ENCODE measurements around the gene IFITM2. TPM values are rescaled to one million over a fixed set of nuclear protein-coding genes. Genes with fewer than 3 reads are reported as not detected.

IFITM2 gene
- total and polyA plus RNA-seq, 4 donors, result 75.7 to 4,189 (median 860) TPM

- no peak overlapping the region for H3K9ac ChIP-seq (ENCODE audit: insufficient read depth in 1 of 2, low read length in 2 of 2)
- H3K36me3 ChIP-seq (ENCODE audit: control insufficient read depth in 4 of 4, insufficient read depth in 4 of 4, low read length in 4 of 4), result no peaks in the 10 kb centered on the region
- H3K4me3 ChIP-seq, result no peak overlapping the region
- no peaks in the 10 kb centered on the region for H3K27me3 ChIP-seq (ENCODE audit: control insufficient read depth in 3 of 3, insufficient read depth in 3 of 3, low read length in 2 of 3)
- 94 to 99% methylated on average over 2 of the region's 2 CpGs for WGBS, 2 donors
- TF ChIP-seq, protein P1, sequence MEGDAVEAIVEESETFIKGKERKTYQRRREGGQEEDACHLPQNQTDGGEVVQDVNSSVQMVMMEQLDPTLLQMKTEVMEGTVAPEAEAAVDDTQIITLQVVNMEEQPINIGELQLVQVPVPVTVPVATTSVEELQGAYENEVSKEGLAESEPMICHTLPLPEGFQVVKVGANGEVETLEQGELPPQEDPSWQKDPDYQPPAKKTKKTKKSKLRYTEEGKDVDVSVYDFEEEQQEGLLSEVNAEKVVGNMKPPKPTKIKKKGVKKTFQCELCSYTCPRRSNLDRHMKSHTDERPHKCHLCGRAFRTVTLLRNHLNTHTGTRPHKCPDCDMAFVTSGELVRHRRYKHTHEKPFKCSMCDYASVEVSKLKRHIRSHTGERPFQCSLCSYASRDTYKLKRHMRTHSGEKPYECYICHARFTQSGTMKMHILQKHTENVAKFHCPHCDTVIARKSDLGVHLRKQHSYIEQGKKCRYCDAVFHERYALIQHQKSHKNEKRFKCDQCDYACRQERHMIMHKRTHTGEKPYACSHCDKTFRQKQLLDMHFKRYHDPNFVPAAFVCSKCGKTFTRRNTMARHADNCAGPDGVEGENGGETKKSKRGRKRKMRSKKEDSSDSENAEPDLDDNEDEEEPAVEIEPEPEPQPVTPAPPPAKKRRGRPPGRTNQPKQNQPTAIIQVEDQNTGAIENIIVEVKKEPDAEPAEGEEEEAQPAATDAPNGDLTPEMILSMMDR (IDR thresholded peaks at IDR 0.05; ENCODE audit: control extremely low read depth, extremely low read depth), result no peak
- H3K4me1 ChIP-seq (ENCODE audit: control insufficient read depth in 5 of 5, insufficient read depth in 5 of 5, low read length in 5 of 5), result peaks cover 0 to 39% (median 16%) of the 10 kb centered on the region in 5 donors
- DNase-seq (no peak), ATAC-seq (ENCODE audit: insufficient read depth, low FRiP score) (no peak)
- peaks cover 0 to 3% (median 0%) of the 10 kb centered on the region in 4 donors for H3K9me3 ChIP-seq (ENCODE audit: control insufficient read depth in 4 of 4, insufficient read depth in 3 of 4, low read length in 3 of 4)
- H3K27ac ChIP-seq (ENCODE audit: low read depth in 1 of 2, low read length in 1 of 2), result no peak overlapping the region
These were observed 22.3 kb downstream of the IFITM2 start for GRCh38 chr11:329886-330253.

DNA sequence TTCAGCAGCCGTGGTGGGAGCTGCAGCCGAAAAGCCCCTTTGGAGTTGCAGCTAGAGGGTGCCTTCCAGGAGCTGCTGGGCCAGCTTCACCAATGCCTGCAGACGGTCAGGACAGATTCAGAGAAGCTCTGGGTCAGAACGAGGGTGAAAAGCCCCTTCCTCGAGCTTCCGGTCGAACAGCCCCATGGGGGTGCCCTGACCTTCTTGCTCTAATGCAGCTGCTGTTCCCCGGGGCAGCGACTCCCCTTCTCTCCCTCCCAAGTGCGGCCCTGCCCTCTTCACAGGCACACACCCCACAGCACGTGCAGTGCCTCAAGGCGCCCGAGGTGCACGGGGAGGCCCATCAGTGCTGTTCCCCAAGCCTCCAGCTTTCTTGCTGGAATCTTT is 22.7 kb downstream of the IFITM2 start:
- Histone ChIP-seq H3K36me3 (ENCODE audit: control insufficient read depth in 4 of 4, insufficient read depth in 4 of 4, low read length in 4 of 4) (no peaks in the 10 kb centered on the region), H3K27me3 (ENCODE audit: control insufficient read depth in 3 of 3, insufficient read depth in 3 of 3, low read length in 2 of 3) (no peaks in the 10 kb centered on the region), H3K9me3 (ENCODE audit: control insufficient read depth in 4 of 4, insufficient read depth in 3 of 4, low read length in 3 of 4) (peaks cover 0 to 3% (median 0%) of the 10 kb centered on the region in 4 donors), H3K4me3 (no peak overlapping the region), H3K9ac (ENCODE audit: insufficient read depth in 1 of 2, low read length in 2 of 2) (no peak overlapping the region), H3K4me1 (ENCODE audit: control insufficient read depth in 5 of 5, insufficient read depth in 5 of 5, low read length in 5 of 5) (peaks cover 0 to 38% (median 16%) of the 10 kb centered on the region in 5 donors), H3K27ac (ENCODE audit: low read depth in 1 of 2, low read length in 1 of 2) (no peak overlapping the region)
- ATAC-seq (ENCODE audit: insufficient read depth, low FRiP score) (no peak), DNase-seq (no peak)
- TF ChIP-seq, protein P1 (IDR thresholded peaks at IDR 0.05; ENCODE audit: control extremely low read depth, extremely low read depth), result no peak
- WGBS, 2 donors, result 87 to 89% methylated on average over 14 of the region's 14 CpGs

- no peak for DNase-seq
- H3K9ac ChIP-seq (ENCODE audit: insufficient read depth in 1 of 2, low read length in 2 of 2), result no peak overlapping the region
- H3K36me3 ChIP-seq (ENCODE audit: control insufficient read depth in 4 of 4, insufficient read depth in 4 of 4, low read length in 4 of 4), result no peaks in the 10 kb centered on the region
- no peak for ATAC-seq (ENCODE audit: insufficient read depth, low FRiP score)
- WGBS, 2 donors, result 80 to 85% methylated on average over 34 of the region's 34 CpGs
- H3K27ac ChIP-seq (ENCODE audit: low read depth in 1 of 2, low read length in 1 of 2), result no peak overlapping the region
- no peaks in the 10 kb centered on the region for H3K27me3 ChIP-seq (ENCODE audit: control insufficient read depth in 3 of 3, insufficient read depth in 3 of 3, low read length in 2 of 3)
- H3K4me3 ChIP-seq, result no peak overlapping the region
- H3K9me3 ChIP-seq (ENCODE audit: control insufficient read depth in 4 of 4, insufficient read depth in 3 of 4, low read length in 3 of 4), result peaks cover 0 to 3% (median 0%) of the 10 kb centered on the region in 4 donors
- H3K4me1 ChIP-seq (ENCODE audit: control insufficient read depth in 5 of 5, insufficient read depth in 5 of 5, low read length in 5 of 5), result peaks cover 0 to 38% (median 15%) of the 10 kb centered on the region in 5 donors
- TF ChIP-seq, protein P1 (IDR thresholded peaks at IDR 0.05; ENCODE audit: control extremely low read depth, extremely low read depth), result no peak
These were observed 23.2 kb downstream of the IFITM2 start for GRCh38 chr11:330694-331357.

All from lung (tissue), 12 donors.